GM10266 (cell line): ENCODE data around the gene TCHP.

Experiments
- DNase-seq: peaks from one replicate; pipeline ENCODE4 v3.0.0; 2012; ENCODE audit errors: extremely low spot score
- TF ChIP-seq, protein P1 (sequence below): IDR thresholded peaks from 2 replicates; pipeline ENCODE4 v1.5.1; 2012; ENCODE audit warnings: mild to moderate bottlenecking, low read depth; ENCODE audit not compliant: control insufficient read depth, insufficient read depth; ENCODE audit errors: missing control alignments

TCHP gene

DNA sequence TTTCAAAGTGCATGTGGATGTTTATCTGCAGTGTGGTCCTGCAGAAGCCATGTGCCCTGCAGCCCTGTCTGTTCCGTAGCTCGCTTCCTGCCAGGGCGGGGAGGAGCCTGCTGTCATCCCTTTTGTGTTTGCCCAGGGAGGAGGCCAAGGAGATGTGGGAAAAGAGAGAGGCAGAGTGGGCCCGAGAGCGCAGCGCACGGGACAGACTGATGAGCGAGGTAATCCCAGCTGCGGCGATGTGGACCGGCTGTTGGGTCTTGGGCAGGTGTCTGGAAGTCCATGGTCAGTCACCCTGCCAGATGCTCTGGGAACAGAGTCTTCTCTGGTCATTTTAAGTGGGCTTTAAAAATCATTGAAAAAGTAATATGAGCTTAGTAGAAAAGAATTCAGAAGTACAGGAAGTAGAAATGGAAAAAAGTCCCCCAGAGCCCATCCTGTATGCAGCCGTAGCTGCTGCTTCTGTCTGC, 12.8 kb downstream of the TCHP start:
- no peak for DNase-seq
- TF ChIP-seq, protein P1, sequence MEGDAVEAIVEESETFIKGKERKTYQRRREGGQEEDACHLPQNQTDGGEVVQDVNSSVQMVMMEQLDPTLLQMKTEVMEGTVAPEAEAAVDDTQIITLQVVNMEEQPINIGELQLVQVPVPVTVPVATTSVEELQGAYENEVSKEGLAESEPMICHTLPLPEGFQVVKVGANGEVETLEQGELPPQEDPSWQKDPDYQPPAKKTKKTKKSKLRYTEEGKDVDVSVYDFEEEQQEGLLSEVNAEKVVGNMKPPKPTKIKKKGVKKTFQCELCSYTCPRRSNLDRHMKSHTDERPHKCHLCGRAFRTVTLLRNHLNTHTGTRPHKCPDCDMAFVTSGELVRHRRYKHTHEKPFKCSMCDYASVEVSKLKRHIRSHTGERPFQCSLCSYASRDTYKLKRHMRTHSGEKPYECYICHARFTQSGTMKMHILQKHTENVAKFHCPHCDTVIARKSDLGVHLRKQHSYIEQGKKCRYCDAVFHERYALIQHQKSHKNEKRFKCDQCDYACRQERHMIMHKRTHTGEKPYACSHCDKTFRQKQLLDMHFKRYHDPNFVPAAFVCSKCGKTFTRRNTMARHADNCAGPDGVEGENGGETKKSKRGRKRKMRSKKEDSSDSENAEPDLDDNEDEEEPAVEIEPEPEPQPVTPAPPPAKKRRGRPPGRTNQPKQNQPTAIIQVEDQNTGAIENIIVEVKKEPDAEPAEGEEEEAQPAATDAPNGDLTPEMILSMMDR: no peak

DNA sequence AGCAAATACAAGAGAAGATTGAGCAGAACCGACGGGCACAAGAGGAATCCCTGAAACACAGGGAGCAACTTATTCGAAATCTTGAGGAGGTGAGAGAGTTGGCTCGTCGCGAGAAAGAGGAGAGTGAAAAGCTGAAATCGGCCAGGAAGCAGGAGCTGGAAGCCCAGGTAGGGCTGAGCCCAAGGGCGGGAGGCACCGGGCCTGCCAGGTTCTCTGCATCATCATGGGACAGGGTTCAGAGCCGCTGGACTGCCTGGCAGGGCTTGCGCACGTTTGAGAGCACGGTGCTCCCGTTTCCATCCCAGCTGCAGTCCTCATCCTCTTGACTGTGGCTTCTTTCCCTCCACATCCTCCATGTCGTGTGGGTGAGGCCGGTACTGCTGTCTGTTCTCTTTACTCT, 14.4 kb downstream of the TCHP start:
- TF ChIP-seq, protein P1: no peak
- no peak for DNase-seq

DNA sequence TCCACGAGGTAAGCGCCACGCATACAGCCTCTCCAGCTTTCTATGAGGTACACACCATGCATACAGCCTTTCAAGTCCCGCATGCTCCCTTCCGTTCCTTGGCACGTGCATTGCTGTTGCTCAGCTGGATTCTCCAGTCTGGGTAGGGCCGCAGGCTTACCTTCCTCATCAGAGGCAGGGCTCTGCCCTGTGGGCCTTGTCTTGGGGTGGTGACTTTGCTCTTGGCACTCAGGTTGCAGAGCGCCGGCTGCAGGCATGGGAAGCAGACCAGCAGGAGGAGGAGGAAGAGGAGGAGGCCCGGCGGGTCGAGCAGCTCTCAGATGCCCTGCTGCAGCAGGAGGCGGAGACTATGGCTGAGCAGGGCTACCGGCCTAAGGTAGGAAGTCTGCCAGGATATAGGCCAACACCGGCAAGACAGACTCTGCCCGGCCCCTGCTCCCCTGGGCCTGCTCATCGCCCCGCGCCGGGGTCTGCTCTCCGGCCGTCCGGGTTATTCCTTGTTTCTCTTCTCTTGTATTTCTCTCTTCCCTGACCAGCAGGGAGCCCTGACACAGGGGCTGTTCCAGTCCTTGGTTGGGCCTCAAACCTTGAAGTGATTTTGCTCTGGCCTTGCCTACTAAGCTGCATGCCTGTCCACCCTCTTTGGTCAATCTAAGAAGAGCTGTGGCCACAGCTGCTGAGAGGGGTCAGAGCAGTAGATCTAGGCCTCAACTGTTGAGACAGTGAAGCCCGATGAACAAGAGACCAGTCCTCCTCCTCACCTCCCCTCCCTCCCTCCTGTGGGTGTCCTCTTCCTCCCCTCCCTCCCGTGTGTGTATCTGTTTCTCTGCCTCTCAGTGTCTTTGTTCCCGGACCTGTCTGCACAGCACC, 15.3 kb downstream of the TCHP start:
- no peak for DNase-seq
- TF ChIP-seq, protein P1: no peak

DNA sequence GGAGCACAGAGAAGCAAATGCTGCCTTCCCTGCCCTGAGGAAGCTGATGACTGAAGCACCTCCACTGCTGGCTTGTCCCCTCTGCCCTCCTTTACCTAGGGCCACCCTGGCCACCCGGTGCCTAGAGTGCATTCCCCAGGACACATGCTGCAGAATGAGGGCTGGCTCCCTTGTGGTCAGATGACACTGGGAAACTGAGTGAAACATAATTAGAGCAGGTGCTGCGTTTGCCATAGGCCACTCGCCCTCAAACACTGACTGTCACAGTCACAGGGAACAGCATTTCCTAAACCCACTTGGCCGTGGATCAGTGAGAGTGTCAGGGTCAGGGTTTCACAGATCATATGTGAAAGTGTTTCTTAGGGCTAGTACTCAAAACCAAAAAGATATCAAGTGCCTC, 16.0 kb downstream of the TCHP start:
- DNase-seq: no peak
- TF ChIP-seq, protein P1: no peak

DNA sequence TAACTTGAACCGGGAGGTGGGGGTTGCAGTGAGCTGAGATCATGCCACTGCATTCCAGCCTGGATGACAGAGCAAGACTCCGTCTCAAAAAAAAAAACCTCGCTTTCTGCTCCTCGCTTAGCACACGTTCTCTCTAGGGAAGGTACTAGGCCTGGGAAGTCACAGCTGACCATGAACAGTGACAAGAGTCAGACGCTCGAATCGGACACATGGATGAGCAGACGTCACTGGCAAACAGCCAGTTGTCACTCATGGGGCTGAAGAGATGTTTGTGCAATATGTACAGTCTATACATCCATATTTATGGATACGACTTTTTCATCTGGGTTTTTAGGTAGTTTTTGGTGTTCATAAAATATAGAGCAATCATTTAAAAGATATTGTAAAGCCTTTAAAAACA, 19.4 kb downstream of the TCHP start:
- TF ChIP-seq, protein P1: no peak
- no peak for DNase-seq

DNA sequence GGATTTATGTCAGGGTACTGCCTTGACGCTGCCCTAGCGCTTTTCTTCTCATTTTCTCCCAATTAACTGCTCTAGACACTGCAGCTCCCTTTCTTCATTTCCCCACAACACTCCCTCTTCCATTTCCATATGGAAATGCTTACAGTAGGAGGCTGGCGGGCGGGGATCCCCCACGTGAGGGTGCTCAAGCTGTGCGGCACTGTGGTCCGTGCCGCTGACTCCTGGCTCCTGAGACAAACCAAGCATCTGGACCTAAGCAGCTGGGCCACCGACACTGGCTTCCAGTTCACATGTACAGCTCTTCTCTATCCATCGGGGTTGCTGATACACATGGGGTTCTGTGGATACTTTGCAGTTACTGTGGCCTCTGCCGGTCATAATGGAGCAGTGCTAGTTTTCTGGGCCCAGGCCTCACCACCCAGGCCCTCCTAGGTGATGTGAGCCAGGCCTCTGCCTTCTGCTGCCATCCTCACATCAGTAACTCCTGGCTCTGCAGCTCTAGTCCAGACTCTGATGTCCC, 20.2 kb downstream of the TCHP start:
- DNase-seq: no peak
- TF ChIP-seq, protein P1: no peak

DNA sequence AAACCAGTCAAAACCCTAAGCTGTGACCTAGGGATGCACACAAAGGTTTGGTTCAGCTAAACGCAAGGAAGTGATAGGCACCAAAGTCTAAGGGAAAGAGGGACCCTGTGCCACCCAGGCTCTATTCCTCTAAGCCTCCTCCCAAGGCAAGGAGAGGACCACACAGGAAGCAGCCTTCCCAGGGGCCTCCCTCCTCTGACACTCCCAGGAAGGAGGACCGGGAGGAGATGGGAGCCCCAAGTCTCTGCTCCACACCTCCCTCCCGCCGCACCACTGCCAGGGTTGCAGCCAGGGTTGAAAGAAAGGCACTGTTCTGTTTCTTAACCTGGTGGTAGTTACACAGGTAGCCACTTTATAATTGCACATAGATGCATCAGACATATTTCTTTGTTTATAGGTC, 21.9 kb downstream of the TCHP start:
- DNase-seq: no peak
- TF ChIP-seq, protein P1: no peak
